GM12875 (cell line): Measurements from ENCODE around the gene CAB39L.

Experiments
- H3K4me3 ChIP-seq: one replicate; pipeline ENCODE4 v1.5.1; 2011; ENCODE audit warnings: low read depth, low read length, control low read depth
- TF ChIP-seq, protein P1 (sequence below): IDR thresholded peaks from 2 replicates; pipeline ENCODE4 v1.5.1; 2011; ENCODE audit warnings: low read depth, mild to moderate bottlenecking, control low read depth, inconsistent platforms, low read length, moderate library complexity, borderline replicate concordance; ENCODE audit not compliant: insufficient read depth

The CAB39L gene

DNA sequence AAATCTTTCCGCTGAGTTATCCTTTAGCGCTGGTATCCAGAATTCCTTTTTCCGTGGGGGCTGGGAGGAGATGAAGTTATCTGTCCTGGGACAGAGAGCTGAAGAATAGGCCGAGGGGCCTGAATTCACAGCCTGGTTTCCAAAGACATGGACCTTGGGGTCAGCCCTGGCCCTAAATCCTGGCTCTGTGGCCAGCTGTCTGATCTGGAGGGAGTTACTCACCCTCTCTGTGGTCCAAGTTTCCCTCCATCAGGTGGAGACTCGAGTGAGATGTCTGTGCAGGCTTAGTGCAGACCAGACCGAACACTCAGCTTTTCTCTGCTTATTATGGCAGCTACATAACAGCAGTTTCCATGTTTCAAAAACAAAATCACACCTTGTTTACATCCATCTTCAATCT is 136.5 kb downstream of the CAB39L start:
- H3K4me3 ChIP-seq, result no peak overlapping the region
- TF ChIP-seq, protein P1, sequence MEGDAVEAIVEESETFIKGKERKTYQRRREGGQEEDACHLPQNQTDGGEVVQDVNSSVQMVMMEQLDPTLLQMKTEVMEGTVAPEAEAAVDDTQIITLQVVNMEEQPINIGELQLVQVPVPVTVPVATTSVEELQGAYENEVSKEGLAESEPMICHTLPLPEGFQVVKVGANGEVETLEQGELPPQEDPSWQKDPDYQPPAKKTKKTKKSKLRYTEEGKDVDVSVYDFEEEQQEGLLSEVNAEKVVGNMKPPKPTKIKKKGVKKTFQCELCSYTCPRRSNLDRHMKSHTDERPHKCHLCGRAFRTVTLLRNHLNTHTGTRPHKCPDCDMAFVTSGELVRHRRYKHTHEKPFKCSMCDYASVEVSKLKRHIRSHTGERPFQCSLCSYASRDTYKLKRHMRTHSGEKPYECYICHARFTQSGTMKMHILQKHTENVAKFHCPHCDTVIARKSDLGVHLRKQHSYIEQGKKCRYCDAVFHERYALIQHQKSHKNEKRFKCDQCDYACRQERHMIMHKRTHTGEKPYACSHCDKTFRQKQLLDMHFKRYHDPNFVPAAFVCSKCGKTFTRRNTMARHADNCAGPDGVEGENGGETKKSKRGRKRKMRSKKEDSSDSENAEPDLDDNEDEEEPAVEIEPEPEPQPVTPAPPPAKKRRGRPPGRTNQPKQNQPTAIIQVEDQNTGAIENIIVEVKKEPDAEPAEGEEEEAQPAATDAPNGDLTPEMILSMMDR, result no peak

DNA sequence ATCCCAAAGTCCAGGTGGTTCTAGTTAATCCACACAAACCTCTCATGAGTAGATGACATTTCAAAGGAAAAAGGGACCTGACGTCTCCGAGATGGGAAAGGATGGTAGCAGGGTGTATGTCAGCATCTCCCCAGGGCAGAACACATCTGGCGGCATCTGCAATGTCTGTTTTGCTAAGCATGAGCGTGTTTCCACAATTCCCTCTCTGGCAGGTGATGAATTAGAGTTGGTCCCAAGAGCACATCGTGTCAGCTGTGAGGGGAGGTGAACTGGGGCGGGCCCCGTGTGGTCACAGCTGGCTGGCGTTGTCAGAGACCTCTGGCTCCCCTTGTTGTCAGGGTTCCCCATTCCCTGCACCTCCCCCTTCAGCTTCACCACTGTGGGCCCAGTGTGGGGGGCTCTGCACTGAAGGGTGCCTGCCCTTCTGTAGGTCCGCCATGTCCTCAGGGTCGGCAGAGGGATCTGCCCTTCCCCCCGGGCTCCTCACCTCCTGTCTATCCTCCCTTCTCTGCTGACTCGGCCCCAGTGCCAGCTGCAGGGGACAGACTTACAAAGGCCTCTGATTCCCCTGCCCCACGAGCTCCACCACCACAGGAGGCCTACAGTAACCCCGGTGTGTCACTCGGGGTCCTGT is 138.0 kb downstream of the CAB39L start:
- TF ChIP-seq, protein P1, result no peak

DNA sequence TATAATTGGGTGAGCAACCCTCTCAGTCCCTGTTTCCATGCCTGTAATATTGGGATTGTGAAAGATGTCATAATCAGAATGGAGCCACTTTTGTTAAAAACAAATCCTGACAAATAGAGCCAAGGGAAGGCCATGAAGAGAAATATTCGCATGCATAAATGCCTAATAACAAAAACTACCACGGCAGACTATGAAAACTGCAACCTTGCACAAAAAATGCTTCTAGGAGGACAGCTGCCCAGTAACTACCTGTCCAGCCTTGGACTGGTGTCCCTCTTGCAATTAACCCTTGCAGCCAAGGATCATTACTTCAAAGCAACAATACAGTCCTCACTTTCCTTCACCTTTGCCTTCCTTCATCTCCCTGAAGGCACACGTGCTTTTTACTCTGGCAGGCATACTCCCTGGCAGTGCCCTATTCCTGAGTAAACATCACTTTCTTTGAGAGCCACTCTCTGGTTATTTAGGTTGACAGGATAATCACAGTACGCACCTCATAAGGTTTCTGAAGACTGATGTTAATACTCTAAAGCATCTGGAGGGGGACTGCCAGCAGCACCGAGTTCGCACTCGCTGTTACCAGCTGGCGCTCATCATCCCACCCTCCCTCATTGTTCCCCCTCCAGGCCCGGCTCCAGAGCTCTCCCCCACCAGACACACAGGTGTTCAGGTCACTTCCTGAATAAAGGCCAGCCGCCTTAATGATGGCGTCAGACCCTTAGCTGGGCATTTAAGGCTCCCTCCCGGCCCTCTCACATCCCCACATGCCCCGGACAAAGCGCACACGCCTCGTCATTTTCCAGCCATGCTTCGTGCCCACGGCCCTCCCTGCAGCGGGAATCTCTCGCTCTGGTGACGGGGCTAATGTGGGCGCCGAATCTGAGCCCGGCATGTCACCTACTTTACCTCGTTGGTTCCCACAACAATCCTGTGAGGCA is 138.8 kb downstream of the CAB39L start:
- TF ChIP-seq, protein P1, result no peak
- H3K4me3 ChIP-seq, result no peak overlapping the region

More for the DNA sequence above, 138.0 kb downstream of the CAB39L start:
- no peak overlapping the region for H3K4me3 ChIP-seq

DNA sequence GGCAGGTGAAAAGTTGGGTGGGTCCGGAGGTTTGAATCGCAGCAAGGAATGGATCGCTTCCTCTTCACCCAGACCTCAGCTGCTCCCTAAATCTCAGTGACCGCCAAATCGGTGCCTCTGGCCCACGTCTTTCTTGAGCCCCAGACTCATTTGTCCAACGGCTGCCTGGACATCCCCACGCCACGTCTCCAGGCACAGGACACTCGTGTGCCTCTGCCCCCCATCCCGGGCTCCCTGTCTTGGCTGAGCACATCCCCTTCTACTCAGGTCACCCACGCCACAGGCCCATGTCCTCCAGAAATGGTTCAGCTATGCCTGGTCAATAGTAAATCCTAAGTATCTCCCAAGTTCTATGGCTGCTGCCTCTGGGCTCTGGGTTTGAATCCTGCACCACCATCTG is 139.5 kb downstream of the CAB39L start:
- TF ChIP-seq, protein P1, result no peak
- no peak overlapping the region for H3K4me3 ChIP-seq

DNA sequence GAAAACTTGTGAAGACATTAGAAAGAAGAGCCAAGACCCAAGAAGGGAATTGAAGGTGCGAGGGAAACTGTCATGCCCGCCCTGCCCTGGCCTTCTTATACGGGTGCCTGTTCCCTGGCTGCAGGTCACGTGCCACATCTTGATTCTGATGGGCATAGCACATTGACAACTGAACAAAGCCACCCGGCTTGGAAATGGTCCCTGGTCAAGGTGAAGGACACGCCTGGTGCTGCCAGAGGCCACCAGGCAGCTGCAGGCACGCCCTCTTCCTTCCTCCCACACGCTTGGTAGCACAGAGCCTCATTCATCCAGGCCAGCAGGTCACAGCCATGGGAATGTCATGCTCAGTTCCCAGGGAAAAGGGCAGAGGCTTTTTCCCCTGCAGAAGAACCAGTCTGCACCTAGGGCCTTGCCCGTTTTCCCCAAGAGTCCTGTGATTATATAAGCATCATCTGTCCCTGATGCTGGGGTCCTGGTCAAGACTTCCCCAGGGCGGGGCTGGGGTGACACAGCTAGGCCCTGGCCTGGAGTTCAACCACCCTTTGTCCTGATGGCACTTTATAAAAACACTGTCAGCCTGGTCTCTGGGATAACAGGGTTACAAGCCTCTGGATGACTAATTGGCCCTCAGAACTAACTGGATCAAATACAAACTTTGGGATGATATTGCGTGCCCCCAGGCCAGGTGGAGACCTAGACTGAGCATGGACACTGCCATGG is 140.2 kb downstream of the CAB39L start:
- H3K4me3 ChIP-seq, result no peak overlapping the region
- TF ChIP-seq, protein P1, result no peak

DNA sequence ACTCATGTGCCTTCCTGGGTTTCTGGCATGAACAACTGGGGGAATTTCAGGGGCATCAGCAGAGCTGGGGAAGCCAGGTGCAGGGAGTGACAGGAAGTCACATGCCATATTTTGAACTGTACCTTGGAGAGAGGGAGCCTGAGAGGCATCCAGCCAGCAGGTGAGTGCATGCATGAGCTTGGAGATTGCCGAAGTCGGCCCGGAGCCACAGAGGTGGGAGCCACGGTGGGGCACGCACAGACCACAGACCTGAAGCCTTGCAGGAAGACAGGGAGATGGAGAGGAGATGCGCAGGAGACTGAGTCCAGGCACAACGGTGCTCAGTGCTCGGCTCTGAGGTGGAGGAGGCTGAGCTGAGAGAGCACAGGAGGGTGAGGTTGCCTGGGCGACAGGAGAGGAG is 141.0 kb downstream of the CAB39L start:
- TF ChIP-seq, protein P1, result no peak
- no peak overlapping the region for H3K4me3 ChIP-seq

DNA sequence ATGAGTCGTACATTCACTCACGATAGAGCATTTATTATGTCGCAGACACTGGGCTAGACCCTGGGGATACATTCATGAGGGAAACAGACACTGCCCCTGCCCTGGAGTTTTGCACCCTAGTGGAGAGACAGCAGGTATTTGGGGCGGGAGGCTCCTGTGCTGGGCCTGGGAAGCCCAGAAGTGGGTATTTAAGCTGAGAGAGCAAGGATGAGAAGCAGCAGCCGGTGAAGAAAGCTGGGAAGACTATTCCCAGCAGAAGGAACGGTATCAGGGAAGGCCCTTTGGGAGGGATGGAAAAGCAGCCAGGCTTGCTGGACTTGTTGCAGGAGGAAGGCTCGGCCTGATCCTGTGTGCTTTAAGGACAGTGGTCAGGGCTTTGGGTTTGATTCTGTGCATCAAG is 141.6 kb downstream of the CAB39L start:
- H3K4me3 ChIP-seq, result no peak overlapping the region
- TF ChIP-seq, protein P1, result no peak
